WTC11 (cell line): ENCODE results near the gene TSEN2. TPM values are rescaled to one million over a fixed set of nuclear protein-coding genes. Genes with fewer than 3 reads are reported as not detected.
"Not testable (repeated sequence)": the region's sequence is repeated elsewhere in the genome, so short reads cannot be mapped to it uniquely, and the experiment has no call there.

Experiments used
- ATAC-seq: fragments of 200-7000 bp; cut with Tn5 transposase; 2 replicates; pipeline ENCODE4 v1.10.0; 2021; ENCODE audit warnings: mild to moderate bottlenecking, moderate library complexity
- CTCF ChIA-PET: fragments of 300-600 bp; sonication (Branson Sonifier 250); formaldehyde crosslinking; loops from one replicate; lab custom pipeline; 2021; ENCODE audit warnings: antibody characterized with exemption; lab: Charles Lee
- POLR2A ChIA-PET: fragments of 350-600 bp; sonication (Branson Sonifier 250); formaldehyde crosslinking; loops from one replicate; lab custom pipeline; 2021; ENCODE audit warnings: antibody characterized with exemption; lab: Charles Lee
- DNase-seq: peaks from one replicate; pipeline ENCODE4 v3.0.0; 2021; ENCODE audit warnings: low spot score
- H3K27ac Mint-ChIP-seq: 2 replicates; pipeline ENCODE4 v1.8.0; 2021; ENCODE audit warnings: mixed read lengths
- H3K27me3 Mint-ChIP-seq: 2 replicates; pipeline ENCODE4 v1.8.0; 2021; ENCODE audit warnings: low read depth, mild to moderate bottlenecking, moderate library complexity, mixed read lengths
- H3K36me3 Mint-ChIP-seq: 2 replicates; pipeline ENCODE4 v1.8.0; 2021; ENCODE audit warnings: mixed read lengths
- H3K4me1 Mint-ChIP-seq: 2 replicates; pipeline ENCODE4 v1.8.0; 2022; ENCODE audit warnings: mixed read lengths
- H3K4me3 Mint-ChIP-seq: 2 replicates; pipeline ENCODE4 v1.8.0; 2021; ENCODE audit warnings: mild to moderate bottlenecking, moderate library complexity, mixed read lengths
- H3K9me3 Mint-ChIP-seq: 2 replicates; pipeline ENCODE4 v1.8.0; 2021; ENCODE audit warnings: mixed read lengths
- ARID4B ChIP-seq: sonication (generic); formaldehyde crosslinking; IDR thresholded peaks from 2 replicates; pipeline ENCODE4 v1.8.0; 2023; ENCODE audit warnings: missing genetic modification reagents, mild to moderate bottlenecking, borderline replicate concordance
- CTCF ChIP-seq: fragments of 200-600 bp; IDR thresholded peaks from 2 replicates; pipeline ENCODE4 v1.8.0; 2022; ENCODE audit warnings: antibody characterized with exemption
- GTF2I ChIP-seq: fragments of 250-450 bp; sonication (Bioruptor Pico); conservative IDR thresholded peaks from 2 replicates; pipeline ENCODE4 v1.4.0; 2021; ENCODE audit warnings: mild to moderate bottlenecking
- IRF2 ChIP-seq: sonication (generic); formaldehyde crosslinking; IDR thresholded peaks from 2 replicates; pipeline ENCODE4 v1.8.0; 2022; ENCODE audit warnings: low read depth, missing genetic modification reagents, borderline replicate concordance
- NFATC4 ChIP-seq: fragments of 250-450 bp; sonication (Bioruptor Pico); IDR thresholded peaks from 2 replicates; pipeline ENCODE4 v1.9.0; 2021; ENCODE audit warnings: mild to moderate bottlenecking
- RELA ChIP-seq: sonication (generic); formaldehyde crosslinking; IDR thresholded peaks from 2 replicates; pipeline ENCODE4 v1.8.1; 2022; ENCODE audit warnings: missing genetic modification reagents, mild to moderate bottlenecking, borderline replicate concordance
- ZBTB21 ChIP-seq: sonication (generic); formaldehyde crosslinking; IDR thresholded peaks from 2 replicates; pipeline ENCODE4 v1.8.1; 2023; ENCODE audit warnings: mild to moderate bottlenecking, missing genetic modification reagents, borderline replicate concordance
- ZNF317 ChIP-seq: sonication (generic); formaldehyde crosslinking; IDR thresholded peaks from 2 replicates; pipeline ENCODE4 v1.8.1; 2023; ENCODE audit warnings: low read depth, mild to moderate bottlenecking, moderate library complexity, missing genetic modification reagents, borderline replicate concordance
- ZNF396 ChIP-seq: fragments of 250-450 bp; sonication (Bioruptor Pico); IDR thresholded peaks from 2 replicates; pipeline ENCODE4 v1.8.0; 2021; ENCODE audit warnings: mild to moderate bottlenecking, moderate library complexity, borderline replicate concordance
- ZNF532 ChIP-seq: fragments of 250-450 bp; sonication (Bioruptor Pico); IDR thresholded peaks from 2 replicates; pipeline ENCODE4 v1.9.0; 2021; ENCODE audit warnings: mild to moderate bottlenecking, borderline replicate concordance
- total RNA-seq: library from RNA; stranded (reverse); gene quantifications from 3 replicates; pipeline ENCODE4 v1.2.3, GENCODE V29; 2021
- TF ChIP-seq, protein P1 (sequence below): sonication (generic); formaldehyde crosslinking; IDR thresholded peaks from 2 replicates; pipeline ENCODE4 v1.8.0; 2022; ENCODE audit warnings: mild to moderate bottlenecking, missing genetic modification reagents
- TF ChIP-seq, protein P2 (sequence below): sonication (generic); formaldehyde crosslinking; IDR thresholded peaks from 2 replicates; pipeline ENCODE4 v1.8.1; 2022; ENCODE audit warnings: mild to moderate bottlenecking, moderate library complexity, missing genetic modification reagents
- TF ChIP-seq, protein P3 (sequence below): sonication (generic); formaldehyde crosslinking; IDR thresholded peaks from 2 replicates; pipeline ENCODE4 v1.8.1; 2023; ENCODE audit warnings: mild to moderate bottlenecking, missing genetic modification reagents

TSEN2 gene
- total RNA-seq, 1 experiment from 2014 or later = 21.1 TPM

- TF ChIP-seq ZNF532 (CRISPR knock-in tag) (no peak), ZBTB21 (CRISPR knock-in tag) (no peak), ZNF396 (CRISPR knock-in tag) (no peak), ZNF317 (CRISPR knock-in tag) (no peak)
- TF ChIP-seq, protein P1, sequence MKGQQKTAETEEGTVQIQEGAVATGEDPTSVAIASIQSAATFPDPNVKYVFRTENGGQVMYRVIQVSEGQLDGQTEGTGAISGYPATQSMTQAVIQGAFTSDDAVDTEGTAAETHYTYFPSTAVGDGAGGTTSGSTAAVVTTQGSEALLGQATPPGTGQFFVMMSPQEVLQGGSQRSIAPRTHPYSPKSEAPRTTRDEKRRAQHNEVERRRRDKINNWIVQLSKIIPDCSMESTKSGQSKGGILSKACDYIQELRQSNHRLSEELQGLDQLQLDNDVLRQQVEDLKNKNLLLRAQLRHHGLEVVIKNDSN (CRISPR knock-in tag) = no peak
- TF ChIP-seq, protein P2, sequence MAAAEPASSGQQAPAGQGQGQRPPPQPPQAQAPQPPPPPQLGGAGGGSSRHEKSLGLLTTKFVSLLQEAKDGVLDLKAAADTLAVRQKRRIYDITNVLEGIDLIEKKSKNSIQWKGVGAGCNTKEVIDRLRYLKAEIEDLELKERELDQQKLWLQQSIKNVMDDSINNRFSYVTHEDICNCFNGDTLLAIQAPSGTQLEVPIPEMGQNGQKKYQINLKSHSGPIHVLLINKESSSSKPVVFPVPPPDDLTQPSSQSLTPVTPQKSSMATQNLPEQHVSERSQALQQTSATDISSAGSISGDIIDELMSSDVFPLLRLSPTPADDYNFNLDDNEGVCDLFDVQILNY (CRISPR knock-in tag) = no peak
- TF ChIP-seq, protein P3, sequence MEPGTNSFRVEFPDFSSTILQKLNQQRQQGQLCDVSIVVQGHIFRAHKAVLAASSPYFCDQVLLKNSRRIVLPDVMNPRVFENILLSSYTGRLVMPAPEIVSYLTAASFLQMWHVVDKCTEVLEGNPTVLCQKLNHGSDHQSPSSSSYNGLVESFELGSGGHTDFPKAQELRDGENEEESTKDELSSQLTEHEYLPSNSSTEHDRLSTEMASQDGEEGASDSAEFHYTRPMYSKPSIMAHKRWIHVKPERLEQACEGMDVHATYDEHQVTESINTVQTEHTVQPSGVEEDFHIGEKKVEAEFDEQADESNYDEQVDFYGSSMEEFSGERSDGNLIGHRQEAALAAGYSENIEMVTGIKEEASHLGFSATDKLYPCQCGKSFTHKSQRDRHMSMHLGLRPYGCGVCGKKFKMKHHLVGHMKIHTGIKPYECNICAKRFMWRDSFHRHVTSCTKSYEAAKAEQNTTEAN (CRISPR knock-in tag) = no peak
- TF ChIP-seq, all 79 proteins: peak for 0
These were observed 52.1 kb downstream of the TSEN2 start (continued) for GRCh38 chr3:12536423-12536822.

DNA sequence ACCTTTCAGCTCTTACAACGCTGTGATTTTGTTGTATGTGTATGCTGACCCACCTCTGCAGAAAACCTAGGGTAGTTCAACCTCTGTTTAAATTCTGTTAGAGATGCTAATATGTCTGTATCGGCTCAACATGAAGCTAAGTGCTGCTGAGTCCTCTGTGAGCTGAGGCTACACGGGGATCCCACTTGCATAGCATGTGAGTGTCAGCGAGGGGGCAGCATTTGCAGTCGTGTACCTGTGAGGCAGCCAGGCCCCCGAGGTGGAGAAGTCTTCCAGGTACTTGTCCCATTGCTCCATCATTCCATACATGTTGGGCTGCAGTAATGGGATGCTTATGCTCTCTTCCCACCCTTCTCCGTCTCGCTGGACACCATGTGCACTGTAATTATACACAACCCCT is 57.3 kb downstream of the TSEN2 start:
- Mint-ChIP-seq H3K4me1 (peaks cover 22% of the 10 kb centered on the region), H3K4me3 (no peak overlapping the region), H3K27ac (no peak overlapping the region), H3K27me3 (no peaks in the 10 kb centered on the region), H3K36me3 (peaks cover 8% of the 10 kb centered on the region; the same call in 1 of the 2 replicates), H3K9me3 (no peaks in the 10 kb centered on the region)
- TF ChIP-seq ZNF317 (CRISPR knock-in tag) (no peak), IRF2 (CRISPR knock-in tag) (no peak), CTCF (peak; percentile 30; the same call in 1 of the 2 replicates), ARID4B (CRISPR knock-in tag) (no peak), NFATC4 (CRISPR knock-in tag) (no peak), RELA (CRISPR knock-in tag) (no peak), GTF2I (CRISPR knock-in tag) (no peak)
- TF ChIP-seq, protein P3 (CRISPR knock-in tag) = no peak
- ChIA-PET POLR2A (interaction anchor here (0.6 kb wide), 1 partner anchor 36 kb away, joined by 4 read pairs; no protein-coding TSS in a partner anchor), CTCF (interaction anchor here (0.5 to 1.5 kb wide), 9 partner anchors 11 to 383 kb away, joined by 3 to 7 read pairs (median 4); partner anchors contain the start of gene TIMP4)
- DNase-seq = peak; percentile 56
- ATAC-seq = peak; percentile 68

DNA sequence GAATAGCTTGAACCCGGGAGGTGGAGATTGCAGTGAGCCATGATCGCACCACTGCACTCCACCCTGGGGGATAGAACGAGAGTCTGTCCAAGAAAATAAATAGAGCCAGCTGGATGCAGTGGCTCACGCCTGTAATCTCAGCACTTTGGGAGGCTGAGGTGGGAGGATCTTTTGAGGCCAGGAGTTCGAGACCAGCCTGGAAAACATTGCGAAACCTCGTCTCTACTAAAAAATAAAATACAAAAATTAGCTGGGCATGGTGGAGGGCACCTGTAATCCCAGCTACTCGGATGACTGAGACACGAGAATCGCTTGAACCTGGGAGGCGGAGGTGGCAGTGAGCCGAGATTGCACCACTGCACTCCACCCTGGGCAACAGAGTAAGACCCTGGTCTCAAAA is 59.2 kb downstream of the TSEN2 start:
- H3K27me3 Mint-ChIP-seq, ATAC-seq, H3K4me3 Mint-ChIP-seq, H3K27ac Mint-ChIP-seq, DNase-seq, H3K36me3 Mint-ChIP-seq, H3K9me3 Mint-ChIP-seq: not testable (repeated sequence)
- peaks cover 19% of the 10 kb centered on the region for H3K4me1 Mint-ChIP-seq
- CTCF ChIA-PET = interaction anchor here (0.6 to 1.0 kb wide), 2 partner anchors 9 to 34 kb away, joined by 3 to 4 read pairs; no protein-coding TSS in a partner anchor
- POLR2A ChIA-PET = interaction anchor here (0.7 kb wide), 1 partner anchor 100 kb away, joined by 5 read pairs; no protein-coding TSS in a partner anchor
